Lower leg skin (tissue), 4 donors: ENCODE results near the gene RAB22A. TPM values are rescaled to one million over a fixed set of nuclear protein-coding genes. Genes with fewer than 3 reads are reported as not detected.

ENCODE experiments used
- DNase-seq, 2 donors: peaks; one replicate each; pipeline ENCODE4 v3.0.0-alpha.2; 2019; ENCODE audit warnings: low spot score in 2 of 2
- H3K4me3 ChIP-seq: fragments of 200-600 bp; sonication (generic); 2 replicates; pipeline ENCODE4 v1.5.1; 2017; ENCODE audit warnings: mild to moderate bottlenecking, low read depth; ENCODE audit not compliant: poor library complexity, severe bottlenecking
- CTCF ChIP-seq, 3 donors: fragments of 450-650 bp; IDR thresholded peaks; one replicate each; pipeline ENCODE4 v1.5.1; 2016; ENCODE audit warnings: antibody characterized with exemption in 3 of 3, mild to moderate bottlenecking in 3 of 3, moderate library complexity in 2 of 3
- POLR2A ChIP-seq, 2 donors: fragments of 450-650 bp; IDR thresholded peaks; one replicate each; pipeline ENCODE4 v1.6.1; 2016 to 2017; ENCODE audit warnings: antibody characterized with exemption in 2 of 2, mild to moderate bottlenecking in 1 of 2, moderate library complexity in 1 of 2
- WGBS, 2 donors: methylation state at CpG; one replicate each; pipeline ENCODE4 v1.1.5; 2018; 5-methylcytosine and 5-hydroxymethylcytosine counted together
- intact Hi-C: fragments of 100-400 bp; cut with DNase I; formaldehyde crosslinking; loops from one replicate; pipeline ENCODE4 v1.15.0; 2023; ENCODE audit warnings: low total_unique reads
- total RNA-seq, 4 donors: library from RNA; depleted of rRNA; stranded (reverse); fragments of >200 nt; gene quantifications; one replicate each; pipeline ENCODE4 v1.1.0, GENCODE V29; 2016

The RAB22A gene
- total RNA-seq, 4 donors from 2014 or later = 18.3 to 21.6 (median 20.1) TPM

- intact Hi-C loops = no loop called here
- no peak for DNase-seq
- TF ChIP-seq CTCF (IDR thresholded peaks at IDR 0.05) (no peak), POLR2A (IDR thresholded peaks at IDR 0.05) (no peak)
- no peak overlapping the region for H3K4me3 ChIP-seq
- WGBS, 2 donors = 84% methylated on average over 10 of the region's 10 CpGs
Observed at GRCh38 chr20:58375759-58376352, 66.3 kb downstream of the RAB22A start.

GRCh38 chr20:58377017-58377416 is 67.5 kb downstream of the RAB22A start:
- no peak overlapping the region for H3K4me3 ChIP-seq
- no peak for DNase-seq
- WGBS, 2 donors = 92 to 100% methylated on average over 1 of the region's 1 CpG
- intact Hi-C loops = no loop called here
- no peak for TF ChIP-seq CTCF (IDR thresholded peaks at IDR 0.05)
- TF ChIP-seq POLR2A (IDR thresholded peaks at IDR 0.05) = no peak

GRCh38 chr20:58377766-58378401 is 68.4 kb downstream of the RAB22A start:
- TF ChIP-seq CTCF (IDR thresholded peaks at IDR 0.05) = no peak
- no peak for TF ChIP-seq POLR2A (IDR thresholded peaks at IDR 0.05)
- DNase-seq = no peak
- intact Hi-C loops = no loop called here
- no peak overlapping the region for H3K4me3 ChIP-seq
- WGBS, 2 donors = 72 to 73% methylated on average over 7 of the region's 7 CpGs

GRCh38 chr20:58378704-58379103 is 69.2 kb downstream of the RAB22A start:
- TF ChIP-seq POLR2A (IDR thresholded peaks at IDR 0.05) (no peak), CTCF (IDR thresholded peaks at IDR 0.05) (no peak)
- DNase-seq = no peak
- intact Hi-C loops = no loop called here
- 72 to 73% methylated on average over 3 of the region's 3 CpGs for WGBS, 2 donors
- H3K4me3 ChIP-seq = no peak overlapping the region

GRCh38 chr20:58381627-58382026 is 72.1 kb downstream of the RAB22A start:
- intact Hi-C loops = no loop called here
- DNase-seq = no peak
- TF ChIP-seq CTCF (IDR thresholded peaks at IDR 0.05) = no peak
- no peak for TF ChIP-seq POLR2A (IDR thresholded peaks at IDR 0.05)

GRCh38 chr20:58382096-58382495 is 72.6 kb downstream of the RAB22A start:
- intact Hi-C loops = no loop called here
- DNase-seq = no peak
- TF ChIP-seq CTCF (IDR thresholded peaks at IDR 0.05) = no peak
- TF ChIP-seq POLR2A (IDR thresholded peaks at IDR 0.05) = no peak
- 82 to 84% methylated on average over 4 of the region's 4 CpGs for WGBS, 2 donors
- H3K4me3 ChIP-seq = no peak overlapping the region

More at GRCh38 chr20:58381627-58382026, 72.1 kb downstream of the RAB22A start:
- no peak overlapping the region for H3K4me3 ChIP-seq
- 92 to 94% methylated on average over 7 of the region's 7 CpGs for WGBS, 2 donors
